Gastroesophageal sphincter (tissue), 4 donors: Measurements from ENCODE around the gene CHORDC1. TPM values are rescaled to one million over a fixed set of nuclear protein-coding genes. Genes with fewer than 3 reads are reported as not detected.

ENCODE experiments used
- total RNA-seq, 4 donors: library from RNA; depleted of rRNA; stranded (reverse); fragments of >200 nt; gene quantifications; one replicate each; pipeline ENCODE4 v1.1.0, GENCODE V29; 2016

CHORDC1 gene
- total RNA-seq, 4 donors from 2014 or later: 49.1 to 99.6 (median 53.5) TPM

Other genes starting within 250 kb of the CHORDC1 start
- gene TRIM49C, start 191.9 kb downstream of the CHORDC1 start, total RNA-seq: not detected
- not detected for gene UBTFL1, start 137.1 kb downstream of the CHORDC1 start, total RNA-seq
- 1 to 10 TPM in 3 of 4 donors, under 1 TPM in 1; 0.66 to 2.8 (median 1.7) TPM for gene NAALAD2, start 88.4 kb downstream of the CHORDC1 start, total RNA-seq